ENCODE measurements around the gene SHISAL1.

GRCh38 chr22:44203203-44203602 lies 109.5 kb downstream of the SHISAL1 start:
- no peak for TF ChIP-seq CTCF (IDR thresholded peaks at IDR 0.05; ENCODE audit: low read depth, low read length)
- no peak for TF ChIP-seq EZH2phosphoT487 (IDR thresholded peaks at IDR 0.05; ENCODE audit: low read depth)

Measured in OCI-LY3 (cell line).